GM21515 (cell line): ENCODE data around the gene PRR35.

Source experiments
- ATAC-seq: cut with Tn5 transposase; IDR thresholded peaks from one replicate; pipeline ENCODE4 v1.9.1; 2021; ENCODE audit not compliant: unreplicated experiment

Gene PRR35

DNA sequence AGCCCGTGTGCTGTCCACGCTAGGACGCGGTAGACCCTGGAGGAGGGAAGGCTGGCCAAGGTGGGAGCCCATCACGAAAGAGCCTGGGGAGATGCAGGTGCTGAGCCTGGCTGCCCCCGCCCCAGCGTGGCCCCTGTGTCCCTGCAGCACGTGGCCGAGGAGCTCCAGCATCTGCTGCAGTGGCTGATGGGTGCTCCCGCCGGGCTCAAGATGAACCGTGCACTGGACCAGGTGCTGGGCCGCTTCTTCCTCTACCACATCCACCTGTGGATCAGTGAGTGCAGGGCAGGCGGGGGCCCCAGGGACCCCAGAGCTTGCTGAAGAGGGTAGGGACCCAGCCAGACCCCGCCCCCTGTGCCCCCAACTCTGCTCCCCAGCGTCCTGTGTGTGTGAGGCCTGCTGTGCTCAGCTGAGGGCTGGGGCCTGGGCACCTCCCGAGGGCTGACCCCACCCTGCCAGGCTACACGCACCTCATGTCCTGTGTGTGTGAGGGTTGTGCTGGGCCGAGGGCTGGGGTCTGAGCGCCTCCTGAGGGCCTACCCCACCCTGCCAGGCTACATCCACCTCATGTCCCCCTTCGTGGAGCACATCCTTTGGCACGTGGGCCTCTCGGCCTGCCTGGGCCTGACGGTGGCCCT is 18.2 kb downstream of the PRR35 start:
- no peak for ATAC-seq

DNA sequence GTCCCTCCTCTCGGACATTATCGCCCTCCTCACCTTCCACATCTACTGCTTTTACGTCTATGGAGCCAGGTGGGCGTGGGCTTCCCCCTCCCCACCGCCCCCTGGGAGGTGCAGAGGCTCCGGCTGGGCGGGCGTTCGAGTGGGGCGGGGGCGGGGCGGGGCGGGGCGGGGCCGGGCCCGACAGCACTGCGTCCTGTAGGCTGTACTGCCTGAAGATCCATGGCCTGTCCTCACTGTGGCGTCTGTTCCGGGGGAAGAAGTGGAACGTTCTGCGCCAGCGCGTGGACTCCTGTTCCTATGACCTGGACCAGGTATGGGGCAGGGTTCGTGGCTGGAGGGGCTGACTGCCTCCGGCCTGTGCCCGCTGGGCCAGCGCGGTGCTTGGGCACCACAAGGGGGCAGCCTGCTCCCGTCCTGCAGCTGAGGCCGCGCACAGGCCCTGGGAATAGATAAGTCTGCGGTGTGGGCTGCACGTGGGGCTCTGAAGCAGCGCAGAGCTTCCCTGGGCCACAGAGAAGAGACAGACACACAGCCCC is 18.7 kb downstream of the PRR35 start:
- ATAC-seq: no peak

GRCh38 chr16:580141-580945 is 20.1 kb downstream of the PRR35 start:
- no peak for ATAC-seq

- ATAC-seq: no peak
These were observed 20.8 kb downstream of the PRR35 start for GRCh38 chr16:580946-581498.

- no peak for ATAC-seq
These were observed 22.0 kb downstream of the PRR35 start for GRCh38 chr16:582218-582613.

DNA sequence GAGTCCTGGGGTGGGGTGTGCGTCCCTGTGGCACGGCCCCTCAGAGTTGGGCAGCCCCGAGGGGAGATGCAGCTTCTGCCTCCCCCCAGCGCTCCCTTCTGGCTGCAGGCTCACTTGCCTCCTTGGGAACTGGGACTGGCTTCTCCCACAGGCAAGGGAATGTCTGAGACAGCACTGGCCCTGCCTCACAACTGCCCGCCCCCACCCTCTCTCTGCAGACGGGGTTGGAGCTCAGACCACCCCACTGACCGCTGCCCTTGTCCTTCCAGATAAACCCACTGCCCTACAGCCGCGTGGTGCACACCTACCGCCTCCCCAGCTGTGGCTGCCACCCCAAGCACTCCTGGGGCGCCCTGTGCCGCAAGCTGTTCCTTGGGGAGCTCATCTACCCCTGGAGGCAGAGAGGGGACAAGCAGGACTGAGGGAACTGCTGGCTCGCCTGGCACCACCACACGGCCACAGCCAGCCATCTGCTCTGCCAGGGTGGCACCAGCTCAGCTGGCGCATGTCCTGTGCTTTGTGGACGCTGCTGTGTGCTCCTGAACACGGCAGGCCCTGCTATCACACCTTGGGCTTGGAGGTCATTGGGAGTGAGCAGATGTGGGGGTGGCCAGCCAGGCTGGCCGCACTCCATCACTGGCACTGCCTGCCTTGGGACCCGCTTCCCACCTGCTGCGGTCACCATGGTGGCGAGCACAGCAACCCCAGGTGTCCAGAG is 22.6 kb downstream of the PRR35 start:
- no peak for ATAC-seq

- ATAC-seq: no peak
These were observed 23.2 kb downstream of the PRR35 start for GRCh38 chr16:583470-583814.

DNA sequence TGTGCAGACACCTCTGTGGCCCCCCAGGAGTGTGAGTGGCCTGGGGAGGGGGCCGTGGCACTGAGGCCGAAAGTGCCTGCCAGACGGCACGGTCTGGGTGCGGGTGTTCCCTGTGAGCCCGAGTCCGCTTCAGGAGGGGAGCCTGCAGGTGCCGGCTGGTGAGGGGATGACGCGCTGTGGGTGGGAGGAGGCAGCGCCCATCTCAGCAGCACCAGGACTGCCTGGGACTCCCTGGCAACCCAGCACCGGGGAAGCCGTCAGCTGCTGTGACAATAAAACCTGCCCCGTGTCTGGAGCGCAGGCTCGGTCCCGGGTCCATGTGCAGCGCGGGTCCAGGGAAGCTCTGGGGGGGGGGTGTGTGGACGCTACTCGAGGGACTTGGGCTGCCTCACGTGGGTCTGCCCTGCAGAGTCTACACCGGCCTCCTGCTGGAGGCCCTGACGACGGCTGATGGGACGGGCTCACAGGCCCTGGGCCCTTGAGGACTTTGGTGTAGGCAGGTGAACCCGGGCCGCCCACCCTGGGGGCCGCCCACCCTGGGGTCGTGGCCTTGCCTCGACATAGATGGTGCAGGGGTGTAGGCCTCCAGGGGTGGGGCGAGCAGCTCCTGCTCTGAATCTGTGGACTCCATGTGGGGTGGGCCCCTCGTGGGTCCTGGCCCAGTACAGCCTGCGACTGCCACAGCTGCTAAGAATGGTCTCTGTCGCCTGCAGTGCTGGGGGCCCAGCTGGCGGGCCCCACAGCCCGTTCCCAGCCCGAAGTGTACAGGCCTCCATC is 23.8 kb downstream of the PRR35 start:
- no peak for ATAC-seq

DNA sequence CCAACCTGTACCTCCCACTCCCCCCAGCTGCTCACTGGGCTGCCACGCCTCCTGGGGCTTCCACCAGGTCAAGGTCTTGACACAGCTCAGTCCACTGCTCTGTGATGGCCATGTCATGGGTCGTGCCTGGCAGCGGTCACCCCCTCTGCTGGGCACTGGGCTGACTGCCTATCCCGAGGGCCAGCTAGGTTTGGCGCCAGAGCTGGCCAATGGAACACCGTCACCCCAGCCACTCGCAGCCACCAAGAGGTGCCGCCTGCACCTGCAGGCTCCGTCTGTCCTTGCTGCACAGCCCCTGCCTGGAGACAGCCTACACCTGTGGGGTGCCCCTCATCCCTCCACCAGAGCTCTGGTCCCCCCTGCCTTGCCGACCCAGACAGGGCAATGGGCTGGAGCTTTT is 25.2 kb downstream of the PRR35 start:
- no peak for ATAC-seq

GRCh38 chr16:586047-586644 is 26.0 kb downstream of the PRR35 start:
- ATAC-seq: no peak

DNA sequence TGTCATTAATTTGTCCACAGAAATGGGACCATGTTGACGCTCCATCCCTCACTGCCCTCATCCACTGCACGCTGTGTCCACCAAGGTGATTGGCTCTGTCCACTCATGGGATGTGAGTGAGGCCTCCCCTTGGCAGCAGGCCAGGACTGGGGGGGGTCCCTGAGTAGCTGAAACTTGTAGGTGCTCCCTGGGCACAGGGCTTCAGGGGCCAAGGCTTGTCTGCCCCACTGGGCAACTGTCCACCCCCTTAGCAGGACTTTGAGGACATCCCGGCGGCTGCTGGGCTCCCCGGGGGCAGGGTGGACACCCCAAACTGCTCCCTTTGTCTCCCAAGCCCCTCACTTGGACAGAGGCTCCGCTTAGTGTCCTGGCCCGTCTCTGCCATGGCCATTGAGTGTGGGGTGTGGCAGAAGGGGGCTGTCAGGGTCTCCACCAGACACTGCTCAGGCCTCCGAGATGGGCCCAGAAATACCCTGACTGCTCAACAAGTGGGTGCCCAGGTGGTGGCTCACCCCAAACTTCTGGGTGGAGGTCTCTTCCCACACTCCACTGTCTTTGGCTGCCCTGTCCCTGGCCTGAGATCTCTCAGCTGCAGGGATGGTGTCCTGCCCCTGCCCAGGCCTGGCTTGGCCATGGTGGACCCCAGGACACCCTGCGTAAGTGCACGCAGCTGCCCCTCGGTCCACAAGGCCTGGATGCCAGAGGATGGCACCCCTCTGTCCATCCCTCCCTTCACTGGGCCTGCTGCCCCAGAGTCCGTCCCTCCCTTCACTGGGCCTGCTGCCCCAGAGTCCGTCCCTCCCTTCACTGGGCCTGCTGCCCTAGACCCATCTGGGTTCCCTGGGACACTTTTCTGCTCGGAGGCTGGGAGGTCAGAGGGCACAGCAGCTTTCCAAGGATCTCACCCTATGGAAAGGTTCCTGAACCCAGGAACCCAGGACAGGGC is 26.7 kb downstream of the PRR35 start:
- ATAC-seq: no peak

DNA sequence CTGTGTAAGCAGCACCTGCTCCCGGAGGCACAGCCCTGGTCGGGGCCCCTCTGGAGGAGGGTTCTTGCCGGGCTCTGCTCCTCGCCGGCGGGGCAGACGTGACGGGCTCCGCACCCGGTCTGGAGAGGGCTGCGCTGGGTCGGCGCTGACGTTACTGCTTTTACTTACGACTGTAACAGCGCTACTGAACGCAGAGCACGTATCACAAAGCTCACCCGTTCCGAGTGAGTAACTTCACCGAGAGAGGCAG is 28.4 kb downstream of the PRR35 start:
- peak; percentile 14 for ATAC-seq

GRCh38 chr16:588889-589657 is 28.9 kb downstream of the PRR35 start:
- peak; percentile 68 for ATAC-seq

- ATAC-seq: peak; percentile 59
These were observed 29.5 kb downstream of the PRR35 start, which contains the start of gene RAB40C for GRCh38 chr16:589658-590187. Gene RAB40C, plus strand, starts transcription at chr16:590066. Its CDS starts 226 bp downstream, at chr16:590292.

DNA sequence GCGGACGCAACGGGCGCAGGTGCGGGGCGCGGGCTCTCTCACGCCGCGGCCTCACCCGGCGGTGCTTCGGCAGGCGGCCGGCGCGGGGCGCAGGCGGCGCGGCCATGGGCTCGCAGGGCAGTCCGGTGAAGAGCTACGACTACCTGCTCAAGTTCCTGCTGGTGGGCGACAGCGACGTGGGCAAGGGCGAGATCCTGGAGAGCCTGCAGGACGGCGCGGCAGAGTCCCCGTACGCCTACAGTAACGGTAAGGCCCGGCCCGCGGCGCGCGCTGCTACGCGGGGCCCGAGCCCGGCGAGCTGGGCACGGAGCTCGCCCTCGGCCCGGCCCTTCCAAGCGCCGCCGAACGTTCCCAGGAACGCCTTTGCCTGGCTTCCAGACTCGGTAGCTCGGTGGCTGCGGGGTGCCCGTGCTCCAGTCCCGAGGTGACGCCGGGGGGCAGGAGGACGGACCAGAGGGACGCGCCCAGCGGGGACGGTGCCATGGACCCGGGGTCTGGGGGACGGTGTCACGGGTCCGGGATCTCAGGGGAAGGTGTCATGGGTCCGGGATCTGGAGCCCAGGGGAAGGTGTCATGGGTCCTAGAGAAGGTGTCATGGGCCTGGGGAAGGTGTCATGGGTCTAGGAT is 30.1 kb downstream of the PRR35 start:
- ATAC-seq: no peak

- ATAC-seq: no peak
These were observed 30.6 kb downstream of the PRR35 start for GRCh38 chr16:590815-591200.

DNA sequence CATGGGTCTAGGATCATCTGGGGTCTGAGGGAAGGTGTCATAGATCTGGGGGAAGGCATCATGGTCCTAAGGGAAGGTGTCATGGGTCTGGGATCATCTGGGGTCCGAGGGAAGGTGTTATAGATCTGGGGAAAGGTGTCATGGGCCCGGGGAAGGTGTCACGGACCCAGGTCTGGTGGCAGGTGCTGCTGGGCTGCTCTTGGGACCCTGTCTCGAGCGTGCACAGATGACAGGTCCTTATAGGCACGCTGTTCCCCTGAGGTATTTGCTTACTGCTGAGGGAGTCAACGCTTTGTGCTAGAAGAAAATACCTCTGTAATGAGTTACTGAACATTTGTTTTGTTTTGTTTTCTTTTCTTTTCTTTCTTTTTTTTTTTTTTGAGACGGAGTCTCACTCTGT is 31.0 kb downstream of the PRR35 start:
- ATAC-seq: no peak

DNA sequence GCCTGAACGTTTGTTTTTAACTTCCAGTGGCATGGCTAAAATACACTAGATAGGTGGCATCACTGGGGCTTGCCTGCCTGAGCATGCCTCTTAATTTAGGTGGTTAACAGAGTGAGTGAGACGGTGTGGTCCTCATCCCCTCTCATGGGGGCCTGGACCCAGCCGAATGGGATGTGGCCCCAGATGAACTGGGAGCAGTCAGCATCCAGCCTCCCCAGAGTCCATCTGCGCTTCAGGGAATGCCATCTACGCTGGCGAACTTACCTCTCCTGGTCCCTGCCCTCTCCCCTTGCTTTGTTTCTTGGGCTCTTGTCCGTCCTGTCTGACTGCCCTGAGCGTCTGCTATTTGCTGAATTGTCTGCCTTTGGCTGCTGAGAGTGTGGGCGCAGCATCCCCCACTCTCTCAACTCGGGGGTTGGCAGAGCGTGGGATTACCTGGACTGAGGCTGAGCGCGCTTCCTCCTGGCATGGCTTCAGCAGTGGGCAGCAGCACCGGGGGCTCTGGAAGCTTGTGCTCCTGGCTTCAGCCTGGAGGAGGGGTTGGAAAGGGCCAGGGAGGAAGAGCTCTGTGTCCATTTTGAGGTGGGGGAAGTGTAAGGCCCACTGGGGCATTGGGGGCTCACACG is 31.8 kb downstream of the PRR35 start:
- no peak for ATAC-seq
